Measurements from ENCODE around the gene AGMO. TPM values are rescaled to one million over a fixed set of nuclear protein-coding genes. Genes with fewer than 3 reads are reported as not detected.
A peak's percentile ranks its signal among the peaks of the same experiment; 100 is the strongest.

The AGMO gene
- total and polyA plus RNA-seq, 12 donors, result 0.12 to 0.70 (median 0.40) TPM

GRCh38 chr7:15236952-15237351 lies 324.9 kb downstream of the AGMO start:
- WGBS, 2 donors, result 46 to 48% methylated on average over 2 of the region's 2 CpGs
- DNase-seq (no peak), ATAC-seq (no peak)
- Histone ChIP-seq H3K27me3 (no peaks in the 10 kb centered on the region), H3K4me3 (no peak overlapping the region), H3K9me3 (peaks cover 0 to 13% (median 0%) of the 10 kb centered on the region in 11 donors), H3K4me1 (no peaks in the 10 kb centered on the region), H3K36me3 (no peaks in the 10 kb centered on the region), H3K27ac (peak overlapping the region in 1 of 10 donors; percentile 43)
- TF ChIP-seq, protein P1, sequence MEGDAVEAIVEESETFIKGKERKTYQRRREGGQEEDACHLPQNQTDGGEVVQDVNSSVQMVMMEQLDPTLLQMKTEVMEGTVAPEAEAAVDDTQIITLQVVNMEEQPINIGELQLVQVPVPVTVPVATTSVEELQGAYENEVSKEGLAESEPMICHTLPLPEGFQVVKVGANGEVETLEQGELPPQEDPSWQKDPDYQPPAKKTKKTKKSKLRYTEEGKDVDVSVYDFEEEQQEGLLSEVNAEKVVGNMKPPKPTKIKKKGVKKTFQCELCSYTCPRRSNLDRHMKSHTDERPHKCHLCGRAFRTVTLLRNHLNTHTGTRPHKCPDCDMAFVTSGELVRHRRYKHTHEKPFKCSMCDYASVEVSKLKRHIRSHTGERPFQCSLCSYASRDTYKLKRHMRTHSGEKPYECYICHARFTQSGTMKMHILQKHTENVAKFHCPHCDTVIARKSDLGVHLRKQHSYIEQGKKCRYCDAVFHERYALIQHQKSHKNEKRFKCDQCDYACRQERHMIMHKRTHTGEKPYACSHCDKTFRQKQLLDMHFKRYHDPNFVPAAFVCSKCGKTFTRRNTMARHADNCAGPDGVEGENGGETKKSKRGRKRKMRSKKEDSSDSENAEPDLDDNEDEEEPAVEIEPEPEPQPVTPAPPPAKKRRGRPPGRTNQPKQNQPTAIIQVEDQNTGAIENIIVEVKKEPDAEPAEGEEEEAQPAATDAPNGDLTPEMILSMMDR (IDR thresholded peaks at IDR 0.05), result no peak
- intact Hi-C loops (cut with DNase I), result no loop called here

GRCh38 chr7:15234431-15234830 lies 327.4 kb downstream of the AGMO start:
- Histone ChIP-seq H3K4me1 (no peaks in the 10 kb centered on the region), H3K27me3 (no peaks in the 10 kb centered on the region), H3K4me3 (no peak overlapping the region), H3K9me3 (peaks cover 0 to 13% (median 0%) of the 10 kb centered on the region in 11 donors), H3K36me3 (no peaks in the 10 kb centered on the region), H3K27ac (no peak overlapping the region)
- WGBS, 2 donors, result 80 to 82% methylated on average over 3 of the region's 3 CpGs
- intact Hi-C loops (cut with DNase I), result no loop called here
- DNase-seq (no peak), ATAC-seq (no peak)
- TF ChIP-seq, protein P1 (IDR thresholded peaks at IDR 0.05), result no peak

- DNase-seq, result no peak
- 87 to 92% methylated on average over 3 of the region's 3 CpGs for WGBS, 2 donors
- TF ChIP-seq, protein P1 (IDR thresholded peaks at IDR 0.05), result no peak
- Histone ChIP-seq H3K36me3 (no peaks in the 10 kb centered on the region), H3K27me3 (no peaks in the 10 kb centered on the region), H3K4me1 (no peaks in the 10 kb centered on the region), H3K9me3 (peaks cover 0 to 19% (median 2%) of the 10 kb centered on the region in 11 donors), H3K27ac (no peak overlapping the region), H3K4me3 (no peak overlapping the region)
- no peak for ATAC-seq
- intact Hi-C loops (cut with DNase I), result no loop called here
Measured at GRCh38 chr7:15228831-15229230, 333.0 kb downstream of the AGMO start.

DNA sequence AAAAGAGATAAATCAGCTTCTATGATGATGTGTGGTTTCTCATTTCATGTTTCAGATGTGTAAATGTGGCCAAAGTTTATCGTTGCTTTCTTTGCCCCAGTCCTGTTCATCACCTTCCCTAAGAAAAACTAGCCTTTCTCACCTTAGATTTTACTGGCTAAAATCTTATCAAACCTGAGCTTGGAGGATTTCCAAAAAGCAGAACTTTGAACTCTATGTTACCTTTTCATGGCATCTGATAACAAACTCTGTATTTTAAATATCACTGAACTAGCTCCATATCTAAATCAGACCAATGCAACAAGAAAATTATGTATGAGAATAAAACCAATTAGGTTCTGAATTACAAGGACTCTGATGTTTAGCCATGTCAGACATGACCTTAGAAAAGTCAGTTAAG lies 335.8 kb downstream of the AGMO start:
- Histone ChIP-seq H3K4me1 (no peaks in the 10 kb centered on the region), H3K27ac (no peak overlapping the region), H3K36me3 (no peaks in the 10 kb centered on the region), H3K27me3 (no peaks in the 10 kb centered on the region), H3K4me3 (no peak overlapping the region), H3K9me3 (peaks cover 0 to 19% (median 2%) of the 10 kb centered on the region in 11 donors)
- no peak for DNase-seq
- TF ChIP-seq, protein P1 (IDR thresholded peaks at IDR 0.05), result no peak
- intact Hi-C loops (cut with DNase I), result no loop called here
- 70 to 86% methylated on average over 1 of the region's 1 CpG for WGBS, 2 donors
- no peak for ATAC-seq

All from heart right ventricle (tissue), 16 donors.